GM15510 (cell line): ENCODE results near the gene TGFBRAP1.

Source experiments
- POLR2A ChIP-seq: IDR thresholded peaks from 3 replicates; pipeline ENCODE4 v1.6.1; 2011; ENCODE audit warnings: borderline replicate concordance; ENCODE audit not compliant: insufficient read length; ENCODE audit errors: extremely low read depth

The TGFBRAP1 gene

DNA sequence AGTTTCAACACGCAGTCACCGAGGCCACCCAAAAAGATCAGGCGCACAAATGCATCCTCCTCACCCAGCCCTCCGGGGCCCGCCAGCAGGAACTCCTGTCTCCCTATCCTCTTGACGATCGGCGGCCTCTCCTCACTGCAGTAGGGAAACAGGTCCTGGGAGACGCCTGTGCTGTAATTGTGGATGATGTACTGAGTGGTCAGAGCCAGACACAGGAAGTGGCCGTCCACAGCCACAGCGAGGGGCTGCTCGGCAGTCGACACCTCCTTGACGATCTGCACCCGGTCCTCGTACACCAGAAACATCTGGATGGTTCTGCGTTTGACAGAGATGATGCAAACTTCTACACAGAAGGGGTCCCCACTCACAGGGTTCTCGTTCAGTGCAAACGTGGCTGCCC, 22.0 kb downstream of the TGFBRAP1 start:
- TF ChIP-seq POLR2A: no peak

DNA sequence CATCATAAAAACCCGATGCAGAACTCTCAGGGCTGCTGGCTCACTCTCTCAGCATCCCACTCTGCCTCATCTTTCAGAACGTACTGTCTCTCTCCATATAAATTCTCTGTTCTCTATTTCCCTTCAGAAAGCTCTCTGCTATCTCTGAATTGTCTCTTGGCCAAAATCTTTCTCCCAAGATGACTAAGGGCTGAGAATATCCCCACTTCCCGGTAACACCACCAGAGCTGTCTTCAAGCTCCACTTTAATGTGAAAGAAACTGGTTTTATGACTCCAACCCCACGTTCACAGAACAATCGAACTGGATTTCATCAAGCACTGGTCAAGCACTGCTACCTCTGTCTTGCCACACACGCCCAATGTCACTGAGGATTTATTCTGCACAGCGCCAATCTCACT, 22.4 kb downstream of the TGFBRAP1 start:
- no peak for TF ChIP-seq POLR2A

DNA sequence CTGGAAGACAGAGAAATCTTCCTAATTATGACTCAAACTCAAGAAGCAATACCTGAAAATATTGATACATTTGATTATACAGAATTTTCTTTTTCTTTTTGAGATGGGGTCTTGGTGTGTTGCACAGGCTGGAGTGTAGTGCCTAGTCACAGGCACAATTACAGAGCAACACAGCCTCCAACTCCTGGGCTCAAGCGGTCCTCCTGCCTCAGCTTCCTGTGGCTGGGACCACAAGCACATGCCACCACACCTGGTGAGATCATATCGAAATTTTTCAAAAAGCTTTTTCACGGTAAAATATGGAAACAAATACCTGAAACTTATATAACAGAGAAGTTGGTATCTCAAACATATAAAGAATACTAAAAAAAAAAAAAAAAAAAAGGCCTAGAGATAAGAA, 27.9 kb downstream of the TGFBRAP1 start:
- no peak for TF ChIP-seq POLR2A

DNA sequence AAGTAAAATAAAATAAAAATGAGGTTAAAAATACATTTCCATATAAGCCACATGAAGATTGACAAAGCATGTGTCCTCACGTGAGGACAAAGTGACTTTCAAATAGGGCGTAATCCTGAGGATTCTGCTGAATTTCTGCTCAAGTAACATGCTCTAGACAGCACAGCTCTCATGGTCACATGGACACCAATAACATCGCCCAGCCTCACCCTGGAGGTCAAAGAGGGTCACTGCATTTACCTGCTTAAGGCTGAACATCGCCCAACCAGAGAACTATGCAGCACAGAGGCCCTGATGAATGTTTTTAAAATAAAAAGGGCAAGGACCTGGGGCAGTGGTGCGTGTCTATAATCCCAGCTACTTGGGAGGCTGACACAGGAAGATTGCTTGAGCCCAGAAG, 30.2 kb downstream of the TGFBRAP1 start:
- no peak for TF ChIP-seq POLR2A

DNA sequence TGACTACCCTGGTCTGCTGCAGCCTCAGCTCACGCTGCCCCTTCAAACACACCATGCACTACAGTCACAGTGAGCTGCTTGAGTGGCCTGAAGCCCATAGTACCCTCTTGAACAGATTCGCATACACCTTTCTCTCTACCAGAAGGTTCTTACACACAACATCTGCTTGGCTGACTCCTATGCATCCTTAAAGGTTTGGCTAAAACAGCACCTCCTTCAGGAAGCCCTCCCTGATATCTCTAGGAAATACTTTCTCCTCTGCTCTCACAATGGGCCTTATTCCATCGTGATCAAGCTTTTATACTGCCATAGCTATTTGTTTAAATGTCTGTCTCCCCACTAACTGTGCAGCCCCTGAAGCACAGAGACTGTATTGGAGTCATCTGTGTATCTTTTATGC, 31.5 kb downstream of the TGFBRAP1 start:
- no peak for TF ChIP-seq POLR2A

DNA sequence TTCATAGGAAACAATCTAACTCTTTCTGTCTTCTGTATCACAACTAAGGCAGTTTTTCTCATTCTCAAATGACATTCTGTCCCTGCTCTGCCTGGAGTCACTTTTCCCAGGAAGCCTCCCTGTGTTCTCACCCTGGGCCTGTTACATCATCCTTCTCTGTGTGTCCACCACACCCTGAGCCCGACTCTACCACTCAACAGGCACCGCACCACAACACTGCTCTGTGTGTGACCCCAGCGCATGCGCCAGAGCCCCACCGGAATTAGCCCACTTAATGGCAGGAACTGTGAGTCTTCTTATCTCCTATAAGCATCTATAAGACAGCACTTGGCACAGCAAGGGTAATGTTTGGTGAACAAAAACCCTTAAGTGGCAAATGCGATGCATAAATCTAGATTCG, 32.3 kb downstream of the TGFBRAP1 start:
- no peak for TF ChIP-seq POLR2A

DNA sequence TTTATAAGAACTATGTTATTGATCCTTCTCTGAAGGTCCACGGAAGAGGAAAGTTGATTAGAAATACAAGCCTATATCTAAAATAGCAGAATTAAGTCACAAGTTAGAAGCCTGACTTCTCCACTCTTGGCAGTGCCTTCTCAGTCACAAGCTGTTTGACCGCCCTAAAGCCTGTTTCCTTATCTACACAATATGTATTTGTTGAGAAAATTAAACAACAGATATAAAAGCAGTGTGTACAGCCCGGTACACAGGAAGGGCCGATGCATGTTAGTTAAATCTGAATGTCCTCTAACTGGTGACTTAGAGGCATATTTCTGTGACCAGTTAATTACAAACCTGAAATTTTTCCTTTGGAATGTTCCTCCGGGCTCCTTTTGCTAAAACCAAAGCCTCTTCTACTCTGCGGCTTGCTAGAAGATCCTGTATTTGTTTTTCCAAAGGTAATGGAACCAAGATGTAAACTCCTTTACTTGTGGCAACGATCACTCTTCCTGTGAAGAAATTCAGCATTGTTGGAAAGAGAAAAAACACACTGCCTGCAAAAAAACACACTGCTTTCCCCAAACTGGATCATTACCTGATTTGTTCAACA, 33.4 kb downstream of the TGFBRAP1 start:
- TF ChIP-seq POLR2A: no peak

DNA sequence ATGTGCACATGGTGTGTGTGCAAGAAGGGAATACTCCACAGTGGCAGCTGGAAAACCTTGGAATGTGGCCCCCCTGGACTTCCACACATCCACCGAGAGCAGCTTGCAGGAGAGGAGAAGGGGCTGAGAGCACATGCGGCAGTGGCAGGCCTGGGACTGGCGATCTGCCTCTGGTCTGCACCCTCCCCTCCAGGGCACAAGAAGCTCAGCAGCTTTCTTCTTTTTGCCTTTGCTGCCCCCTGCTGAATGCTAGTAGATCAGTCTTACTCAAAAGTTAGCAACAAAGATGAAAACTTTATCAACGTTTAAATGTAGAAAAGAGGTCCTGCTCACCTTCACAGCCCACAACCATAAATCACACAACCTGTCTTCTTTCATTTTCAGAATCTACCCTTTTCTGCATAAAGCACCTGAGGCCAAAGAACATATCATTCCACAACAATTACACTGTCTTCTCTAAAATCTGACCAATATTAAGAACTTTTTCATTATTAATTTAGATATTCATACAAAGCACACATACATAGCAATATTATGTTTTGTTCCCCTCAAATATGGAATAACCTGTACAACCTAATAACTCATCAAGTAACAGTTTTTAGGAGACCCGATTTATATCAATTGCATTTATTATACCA, 34.6 kb downstream of the TGFBRAP1 start:
- no peak for TF ChIP-seq POLR2A

DNA sequence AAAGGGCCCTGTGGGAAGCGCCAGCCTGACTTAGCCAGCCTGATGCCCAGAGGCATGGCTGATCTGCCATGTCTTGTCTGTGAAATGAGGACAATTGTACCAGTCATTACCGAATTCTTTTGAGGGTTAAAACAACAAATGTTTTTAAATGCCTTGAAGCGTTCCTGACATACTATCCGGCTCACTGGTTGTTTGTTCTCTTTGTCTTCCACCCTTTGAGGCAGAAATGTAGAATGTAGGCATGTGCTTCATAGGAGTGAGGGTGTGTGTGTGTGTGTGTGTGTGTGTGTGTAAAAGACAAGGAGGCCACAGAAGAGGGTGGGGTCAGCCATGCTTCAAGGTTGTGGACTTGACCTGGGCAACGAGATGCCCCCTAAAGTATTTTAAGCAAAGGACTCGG, 35.5 kb downstream of the TGFBRAP1 start:
- no peak for TF ChIP-seq POLR2A

DNA sequence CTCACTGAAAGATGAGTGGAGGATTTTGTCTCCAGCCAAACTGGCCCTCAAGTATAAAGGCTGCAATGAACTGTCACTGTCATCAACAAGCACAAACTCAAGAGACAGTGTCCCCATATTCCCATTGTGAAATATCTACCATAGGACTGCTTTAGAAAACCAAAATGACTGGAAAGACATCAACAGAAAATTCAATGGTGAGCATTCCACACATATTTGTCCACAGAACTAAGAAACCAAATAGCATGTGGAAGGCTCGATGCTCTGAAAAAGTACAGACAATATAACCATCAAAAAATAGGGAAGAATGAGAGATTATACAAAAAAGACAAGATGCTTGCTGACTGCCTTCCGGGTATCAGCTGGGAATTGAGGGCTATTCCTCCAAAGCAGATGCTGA, 37.6 kb downstream of the TGFBRAP1 start:
- TF ChIP-seq POLR2A: no peak

DNA sequence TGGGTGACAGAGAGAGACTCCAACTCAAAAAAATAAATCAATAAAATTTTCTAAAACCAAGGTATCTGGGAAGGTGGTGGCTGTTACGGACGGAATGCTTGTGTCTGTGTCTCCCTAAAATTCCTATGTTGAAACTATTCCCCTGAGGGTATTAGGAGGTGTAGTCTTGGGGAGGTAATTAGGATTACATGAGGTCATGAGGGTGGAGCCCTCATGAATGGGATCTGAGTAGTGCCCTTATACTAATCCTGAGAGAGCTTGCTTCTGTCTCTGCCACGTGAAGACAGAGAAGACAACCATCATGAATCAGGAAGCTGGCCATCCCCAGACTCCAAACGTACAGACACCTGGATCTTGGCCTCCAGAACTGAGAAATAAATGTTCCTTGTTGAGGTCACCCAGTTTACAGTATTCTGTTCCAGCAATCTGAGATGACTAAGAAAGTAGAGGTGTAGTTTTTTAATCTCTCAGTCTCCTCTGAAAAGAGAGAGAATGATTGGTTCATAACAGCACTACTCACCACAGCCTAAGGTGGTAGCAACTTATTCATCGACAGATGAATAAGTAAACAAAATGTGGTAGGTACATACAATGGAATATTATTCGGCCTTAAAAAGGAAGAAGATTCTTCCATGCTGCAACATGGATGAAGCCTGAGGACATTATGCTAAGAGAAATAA, 38.4 kb downstream of the TGFBRAP1 start:
- no peak for TF ChIP-seq POLR2A

DNA sequence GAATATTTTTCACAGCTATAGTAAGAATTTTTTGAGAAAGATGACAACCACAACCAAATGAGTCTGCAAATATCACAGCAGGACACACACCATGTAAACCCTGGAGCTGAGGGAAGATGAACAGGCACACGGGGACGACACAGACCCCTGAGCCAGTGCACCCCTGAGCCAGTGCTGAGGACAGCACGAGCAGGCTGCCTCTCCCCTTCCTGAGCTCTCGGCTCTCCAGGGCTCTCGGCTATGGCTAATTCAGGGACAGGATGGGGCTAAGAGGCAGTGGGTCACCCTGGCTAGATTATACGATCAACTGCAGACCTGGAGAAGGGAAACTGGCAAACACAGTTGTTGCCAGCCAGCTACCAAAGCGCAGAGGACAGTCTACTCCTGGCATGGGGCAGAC, 41.4 kb downstream of the TGFBRAP1 start:
- no peak for TF ChIP-seq POLR2A

DNA sequence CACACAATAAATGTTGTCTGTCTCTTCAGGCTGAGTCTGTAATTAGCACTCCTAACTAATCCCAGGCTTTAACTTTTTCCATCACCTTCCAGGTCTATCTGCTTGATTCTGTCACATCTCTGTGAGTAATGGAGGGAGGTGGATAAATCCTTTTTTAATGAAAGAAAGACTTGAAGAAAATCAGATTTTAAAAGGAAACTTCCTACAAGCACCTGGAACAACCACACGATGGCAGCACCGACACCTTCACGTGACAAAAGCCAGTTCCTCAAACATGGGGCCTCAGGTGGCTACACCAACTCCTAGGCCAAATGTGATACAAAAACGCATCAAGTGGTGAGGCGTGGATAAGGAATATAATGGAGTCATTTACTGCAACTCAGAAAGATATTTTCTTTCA, 41.8 kb downstream of the TGFBRAP1 start:
- TF ChIP-seq POLR2A: no peak

DNA sequence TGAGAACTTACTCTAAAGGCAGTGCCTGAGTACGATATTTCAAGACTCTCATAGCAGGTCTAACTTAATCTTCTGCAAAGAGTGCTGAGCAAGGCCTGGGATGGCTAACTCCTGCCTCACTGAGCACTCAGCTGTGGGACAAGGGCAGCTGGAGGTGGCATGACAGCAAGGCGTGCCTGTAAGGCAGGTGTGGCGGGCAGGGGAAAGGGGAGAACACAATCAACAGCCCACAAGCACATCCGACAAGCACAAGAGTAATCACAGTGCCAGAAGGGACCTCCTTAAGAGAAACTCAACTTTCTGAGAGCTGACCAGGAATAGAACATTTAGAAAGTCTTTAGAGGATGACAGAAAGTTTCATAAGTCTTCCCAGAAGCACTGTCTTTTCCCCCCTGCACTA, 46.0 kb downstream of the TGFBRAP1 start:
- no peak for TF ChIP-seq POLR2A

DNA sequence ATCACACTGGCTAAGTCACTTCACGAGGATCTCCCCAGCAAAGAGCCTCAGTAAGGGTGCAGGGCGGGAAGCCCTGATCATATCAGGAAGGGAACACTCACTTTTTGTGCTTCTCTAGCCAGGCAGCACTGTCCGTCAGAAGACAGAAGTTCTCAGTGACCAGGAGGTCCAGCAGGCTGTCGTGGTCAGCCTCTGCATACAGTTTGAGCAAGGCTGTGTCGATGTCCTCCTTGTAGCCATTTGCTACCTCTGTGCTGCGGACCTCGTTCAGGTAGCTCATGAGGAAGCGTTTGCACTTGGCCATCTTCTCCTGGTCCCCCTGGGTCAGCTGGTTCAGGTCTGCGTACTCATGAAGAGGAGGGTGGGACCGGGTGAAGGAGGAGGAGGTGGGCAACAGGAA, 49.3 kb downstream of the TGFBRAP1 start:
- TF ChIP-seq POLR2A: no peak

DNA sequence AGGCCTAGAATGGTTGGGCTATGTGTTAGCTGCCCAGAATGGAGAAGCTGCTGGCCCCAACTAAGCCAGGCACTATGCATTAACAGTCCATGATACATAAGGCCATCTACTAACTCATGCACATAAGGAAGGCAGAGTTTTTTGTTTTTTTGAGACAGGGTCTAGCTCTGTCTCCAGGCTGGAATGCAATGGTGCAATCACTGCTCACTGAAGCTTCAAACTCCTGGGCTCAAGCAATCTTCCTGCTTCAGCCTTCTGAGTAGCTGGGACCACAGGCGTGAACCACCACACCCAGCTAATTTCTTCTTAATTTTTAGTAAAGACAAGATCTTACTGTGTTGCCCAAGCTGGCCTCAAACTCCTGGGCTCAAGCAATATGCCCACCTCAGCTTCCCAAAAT, 50.4 kb downstream of the TGFBRAP1 start:
- no peak for TF ChIP-seq POLR2A
